GM12878 (cell line): ENCODE measurements around the gene FAM167B. TPM values are rescaled to one million over a fixed set of nuclear protein-coding genes. Genes with fewer than 3 reads are reported as not detected.

ENCODE experiments used
- ATAC-seq: fragments of 200-7000 bp; cut with Tn5 transposase; 3 replicates; pipeline ENCODE4 v1.9.1; 2020; ENCODE audit warnings: mild to moderate bottlenecking, moderate library complexity
- BruUV-seq: library from RNA; stranded (reverse); fragments of 400-500 nt; replicated peaks from 2 replicates; lab custom pipeline; 2021; lab: Mats Ljungman, UMichigan
- CTCF ChIA-PET: fragments of 300-600 bp; sonication (Branson Sonifier 250); formaldehyde crosslinking; extraction: SDS; loops from one replicate; lab custom pipeline; 2021; ENCODE audit warnings: inconsistent platforms; lab: Yijun Ruan, JAX
- POLR2A ChIA-PET: fragments of 350-600 bp; formaldehyde crosslinking; extraction: SDS; loops from one replicate; lab custom pipeline; 2021; ENCODE audit warnings: inconsistent platforms; lab: Charles Lee
- RAD21 ChIA-PET: fragments of 300-600 bp; sonication (Branson Sonifier 250); formaldehyde crosslinking; loops from one replicate; lab custom pipeline; 2023; ENCODE audit warnings: antibody characterized with exemption; ENCODE audit not compliant: unreplicated experiment; lab: Charles Lee
- SMC1A ChIA-PET: fragments of 300-600 bp; sonication (Branson Sonifier 250); formaldehyde crosslinking; loops from one replicate; lab custom pipeline; 2023; ENCODE audit not compliant: unreplicated experiment, uncharacterized antibody; lab: Charles Lee
- DNase-seq: peaks from one replicate; pipeline ENCODE4 v3.0.0-alpha.2; 2011; ENCODE audit warnings: low read depth, low spot score
- FAIRE-seq: peaks from 3 replicates; lab custom pipeline; 2011; peaks lifted over from hg19 to GRCh38; lab: Jason Lieb, UNC
- H2AFZ ChIP-seq: 2 replicates; pipeline ENCODE4 v1.6.0; 2011; ENCODE audit warnings: low read depth, low read length, control low read depth; ENCODE audit not compliant: control insufficient read depth
- H3K27ac ChIP-seq: 2 replicates; pipeline ENCODE4 v1.5.1; 2011; ENCODE audit warnings: control low read depth; ENCODE audit not compliant: control insufficient read depth, insufficient read depth
- H3K27me3 ChIP-seq, 2 experiments: replicated peaks in 1 of 2; 2 replicates each; pipeline versions ENCODE4 v1.6.0 to v1.6.1; 2011; ENCODE audit warnings: low read length in 1 of 2; ENCODE audit not compliant: control insufficient read depth in 2 of 2, insufficient read depth in 2 of 2
- H3K36me3 ChIP-seq, 2 experiments: 2 replicates each; pipeline ENCODE4 v1.5.1; 2011; ENCODE audit warnings: low read length in 1 of 2; ENCODE audit not compliant: control insufficient read depth in 2 of 2, insufficient read depth in 2 of 2
- H3K4me1 ChIP-seq: 2 replicates; pipeline ENCODE4 v1.6.1; 2011; ENCODE audit warnings: mild to moderate bottlenecking, low read length, moderate library complexity, mixed read lengths; ENCODE audit not compliant: control insufficient read depth, insufficient read depth
- H3K4me2 ChIP-seq: 2 replicates; pipeline ENCODE4 v1.6.0; 2011; ENCODE audit warnings: control low read depth; ENCODE audit not compliant: control insufficient read depth, insufficient read depth
- H3K4me3 ChIP-seq: fragments of 200-600 bp; sonication (generic); 2 replicates; pipeline ENCODE4 v1.5.1; 2016
- H3K79me2 ChIP-seq: 2 replicates; pipeline ENCODE4 v1.6.0; 2011; ENCODE audit warnings: low read length; ENCODE audit not compliant: control insufficient read depth, insufficient read depth
- H3K9ac ChIP-seq: 2 replicates; pipeline ENCODE4 v1.8.0; 2011; ENCODE audit warnings: low read length, control low read depth, mixed read lengths; ENCODE audit not compliant: control insufficient read depth, insufficient read depth
- H3K9me3 ChIP-seq: replicated peaks from 3 replicates; pipeline ENCODE4 v1.5.1; 2011; ENCODE audit warnings: mild to moderate bottlenecking, low read length; ENCODE audit not compliant: control insufficient read depth, insufficient read depth
- H4K20me1 ChIP-seq: 2 replicates; pipeline ENCODE4 v1.6.0; 2011; ENCODE audit not compliant: control insufficient read depth, insufficient read depth
- IKZF2 ChIP-seq, 2 experiments: fragments of 450-650 bp; IDR thresholded peaks; 2 replicates each; pipeline ENCODE4 v1.6.1; 2017; ENCODE audit warnings: mild to moderate bottlenecking in 2 of 2, moderate library complexity in 2 of 2
- PAX8 ChIP-seq: fragments of 450-650 bp; IDR thresholded peaks from 2 replicates; pipeline ENCODE4 v1.6.1; 2017; ENCODE audit warnings: mild to moderate bottlenecking, moderate library complexity
- RUNX3 ChIP-seq: IDR thresholded peaks from 2 replicates; pipeline ENCODE4 v1.6.1; 2012; ENCODE audit warnings: low read length, inconsistent platforms
- SMARCA5 ChIP-seq: fragments of 450-650 bp; IDR thresholded peaks from 2 replicates; pipeline ENCODE4 v1.6.1; 2017; ENCODE audit warnings: mild to moderate bottlenecking
- SRF ChIP-seq, 2 experiments: IDR thresholded peaks; 2 replicates each; pipeline ENCODE4 v1.6.1; 2011; ENCODE audit warnings: low read depth in 2 of 2, low read length in 2 of 2, mild to moderate bottlenecking in 1 of 2, moderate library complexity in 1 of 2
- ZNF24 ChIP-seq: fragments of 450-650 bp; IDR thresholded peaks from 2 replicates; pipeline ENCODE4 v1.6.1; 2017; ENCODE audit warnings: antibody characterized with exemption, mild to moderate bottlenecking
- WGBS: methylation state at CpG from one replicate; pipeline ENCODE4 v1.1.6; 2016; ENCODE audit warnings: low lambda C conversion rate; ENCODE audit not compliant: insufficient replicate concordance, insufficient coverage; ENCODE audit errors: missing lambda C conversion rate; 5-methylcytosine and 5-hydroxymethylcytosine counted together
- in situ Hi-C: fragments of 300-500 bp; cut with MboI; formaldehyde crosslinking; loops from 9 replicates; pipeline ENCODE4 v1.14.3; 2018; ENCODE audit warnings: mixed read lengths
- intact Hi-C: fragments of 100-400 bp; cut with micrococcal nuclease; formaldehyde crosslinking; loops from one replicate; pipeline ENCODE4 v1.14.2; 2022; ENCODE audit not compliant: unreplicated experiment
- polyA plus RNA-seq, 11 experiments: library from polyadenylated mRNA; depleted of rRNA in 4 of 11; unstranded in 6 of 11; stranded (reverse) in 5 of 11; fragments of >200 nt; fragmentation: Nextera tagmentation in 4 of 11; fragmentation: Illumina TruSeq in 1 of 11; extraction: Ambion mirVana in 4 of 11; extraction: Trizol in 1 of 11; gene quantifications; 1 replicate in 1 of 11; 2 replicates in 10 of 11; pipeline versions ENCODE4 v1.2.1 to v1.2.3, GENCODE V29; 2011 to 2016; ENCODE audit warnings: inconsistent platforms in 2 of 11, missing spikeins in 2 of 11, low read depth in 1 of 11
- total RNA-seq, 4 experiments: library from RNA; depleted of rRNA in 3 of 4; stranded (reverse); fragments of >200 nt in 3 of 4; fragmentation: Illumina TruSeq in 1 of 4; extraction: Trizol in 1 of 4; gene quantifications; 2 replicates each; pipeline versions ENCODE4 v1.2.1 to v1.2.3, GENCODE V29; 2013 to 2021
- TF ChIP-seq, protein P1 (sequence below): fragments of 450-650 bp; IDR thresholded peaks from 2 replicates; pipeline ENCODE4 v1.6.1; 2016; ENCODE audit warnings: mild to moderate bottlenecking, moderate library complexity, borderline replicate concordance

FAM167B gene
- total and polyA plus RNA-seq, 10 of the 15 experiments (the other 5 are each of a cell fraction or from before 2014, with no cell fraction given), result 0.07 to 1.2 (median 0.36) TPM; not detected in 2

DNA sequence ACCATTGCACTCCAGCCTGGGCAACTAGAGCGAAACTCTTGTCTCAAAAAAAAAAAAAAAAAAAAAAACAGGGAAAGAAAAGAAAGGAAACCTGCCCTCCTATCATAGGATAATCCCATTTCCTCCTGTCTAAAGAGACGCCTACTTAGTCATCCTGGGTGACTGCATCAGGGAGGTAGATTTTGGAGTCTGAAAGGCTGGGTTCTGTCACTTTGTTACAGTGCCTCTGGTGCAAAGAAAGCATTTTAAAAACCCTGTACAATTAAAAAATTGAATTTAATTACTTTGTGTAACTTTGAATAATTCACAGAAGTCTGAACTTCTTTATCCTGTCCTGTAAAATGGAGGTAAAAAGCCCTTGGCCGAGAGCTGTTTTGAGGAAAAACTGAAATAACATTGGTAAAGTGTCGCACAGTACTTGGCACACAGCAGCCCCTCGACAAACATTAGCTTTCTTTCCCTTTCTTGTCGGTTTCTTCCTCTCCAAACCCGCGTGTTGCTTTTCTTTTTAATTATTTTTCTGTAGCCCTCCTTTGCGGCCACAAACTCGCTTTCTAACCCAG lies 44.2 kb downstream of the FAM167B start:
- Histone ChIP-seq H3K36me3 (no peaks in the 10 kb centered on the region; a peak in 1 of 4 replicates), H3K79me2 (peaks cover 41% of the 10 kb centered on the region), H4K20me1 (no peaks in the 10 kb centered on the region), H3K9ac (peak overlapping the region; percentile 86), H2AFZ (peak overlapping the region; percentile 95), H3K9me3 (no peaks in the 10 kb centered on the region), H3K4me3 (peak overlapping the region; percentile 70), H3K4me1 (peaks cover 3% of the 10 kb centered on the region; the same call in 1 of the 2 replicates), H3K4me2 (peak overlapping the region; percentile 83), H3K27me3 (no peaks in the 10 kb centered on the region), H3K27ac (peak overlapping the region; percentile 92)
- DNase-seq (no peak), ATAC-seq (no peak), FAIRE-seq (no peak)
- BruUV-seq, result TSS peak; percentile 100
- no peak for TF ChIP-seq IKZF2 (IDR thresholded peaks at IDR 0.05)
- TF ChIP-seq, protein P1, sequence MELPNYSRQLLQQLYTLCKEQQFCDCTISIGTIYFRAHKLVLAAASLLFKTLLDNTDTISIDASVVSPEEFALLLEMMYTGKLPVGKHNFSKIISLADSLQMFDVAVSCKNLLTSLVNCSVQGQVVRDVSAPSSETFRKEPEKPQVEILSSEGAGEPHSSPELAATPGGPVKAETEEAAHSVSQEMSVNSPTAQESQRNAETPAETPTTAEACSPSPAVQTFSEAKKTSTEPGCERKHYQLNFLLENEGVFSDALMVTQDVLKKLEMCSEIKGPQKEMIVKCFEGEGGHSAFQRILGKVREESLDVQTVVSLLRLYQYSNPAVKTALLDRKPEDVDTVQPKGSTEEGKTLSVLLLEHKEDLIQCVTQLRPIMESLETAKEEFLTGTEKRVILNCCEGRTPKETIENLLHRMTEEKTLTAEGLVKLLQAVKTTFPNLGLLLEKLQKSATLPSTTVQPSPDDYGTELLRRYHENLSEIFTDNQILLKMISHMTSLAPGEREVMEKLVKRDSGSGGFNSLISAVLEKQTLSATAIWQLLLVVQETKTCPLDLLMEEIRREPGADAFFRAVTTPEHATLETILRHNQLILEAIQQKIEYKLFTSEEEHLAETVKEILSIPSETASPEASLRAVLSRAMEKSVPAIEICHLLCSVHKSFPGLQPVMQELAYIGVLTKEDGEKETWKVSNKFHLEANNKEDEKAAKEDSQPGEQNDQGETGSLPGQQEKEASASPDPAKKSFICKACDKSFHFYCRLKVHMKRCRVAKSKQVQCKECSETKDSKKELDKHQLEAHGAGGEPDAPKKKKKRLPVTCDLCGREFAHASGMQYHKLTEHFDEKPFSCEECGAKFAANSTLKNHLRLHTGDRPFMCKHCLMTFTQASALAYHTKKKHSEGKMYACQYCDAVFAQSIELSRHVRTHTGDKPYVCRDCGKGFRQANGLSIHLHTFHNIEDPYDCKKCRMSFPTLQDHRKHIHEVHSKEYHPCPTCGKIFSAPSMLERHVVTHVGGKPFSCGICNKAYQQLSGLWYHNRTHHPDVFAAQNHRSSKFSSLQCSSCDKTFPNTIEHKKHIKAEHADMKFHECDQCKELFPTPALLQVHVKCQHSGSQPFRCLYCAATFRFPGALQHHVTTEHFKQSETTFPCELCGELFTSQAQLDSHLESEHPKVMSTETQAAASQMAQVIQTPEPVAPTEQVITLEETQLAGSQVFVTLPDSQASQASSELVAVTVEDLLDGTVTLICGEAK, result 0 out of 2 replicates have a peak, but pooled peaks have one; percentile 36
- TF ChIP-seq SMARCA5, result 0 out of 2 replicates have a peak, but pooled peaks have one; percentile 25
- TF ChIP-seq SRF (IDR thresholded peaks at IDR 0.05; ENCODE audit: low read depth in 2 of 2, low read length in 2 of 2), result no peak
- TF ChIP-seq RUNX3, result 0 out of 2 replicates have a peak, but pooled peaks have one; percentile 14
- TF ChIP-seq ZNF24, result 0 out of 2 replicates have a peak, but pooled peaks have one; percentile 5
- 0 out of 2 replicates have a peak, but pooled peaks have one; percentile 51 for TF ChIP-seq PAX8
- ChIA-PET CTCF (interaction anchor here (0.7 to 2.6 kb wide), 11 partner anchors 21 to 183 kb away, joined by 3 to 17 read pairs (median 7); partner anchors contain the start of genes KPNA6 and LCK), SMC1A (interaction anchor here (0.7 to 2.9 kb wide), 12 partner anchors 21 to 103 kb away, joined by 3 to 18 read pairs (median 6); partner anchors contain the start of gene LCK), POLR2A (interaction anchor here (0.6 to 2.5 kb wide), 18 partner anchors 15 to 528 kb away, joined by 3 to 16 read pairs (median 4); partner anchors contain the start of genes BSDC1, CCDC28B and KPNA6), RAD21 (interaction anchor here (0.7 to 4.3 kb wide), 16 partner anchors 10 to 183 kb away, joined by 3 to 25 read pairs (median 4); partner anchors contain the start of genes EIF3I, KPNA6, LCK and MARCKSL1)
- WGBS, result 18% methylated on average over 9 of the region's 10 CpGs
- in situ Hi-C loops, result no loop called here
- intact Hi-C loops, result no loop called here
